ENCODE data around the gene EED.

GRCh38 chr11:86257446-86257845 lies 12.9 kb downstream of the EED start:
- TF ChIP-seq CTCF (IDR thresholded peaks at IDR 0.05) (no peak), SP1 (CRISPR knock-in tag; conservative IDR thresholded peaks at IDR 0.05) (no peak), CREB1 (CRISPR knock-in tag; IDR thresholded peaks at IDR 0.05) (no peak), MLX (CRISPR knock-in tag; IDR thresholded peaks at IDR 0.05) (no peak), ELF4 (CRISPR knock-in tag; IDR thresholded peaks at IDR 0.05; ENCODE audit: low read depth) (no peak), TEAD4 (CRISPR knock-in tag; IDR thresholded peaks at IDR 0.05) (no peak), NR1H2 (CRISPR knock-in tag; IDR thresholded peaks at IDR 0.05) (no peak), ZNF232 (CRISPR knock-in tag; IDR thresholded peaks at IDR 0.05) (no peak), ESRRA (CRISPR knock-in tag; IDR thresholded peaks at IDR 0.05; ENCODE audit: borderline replicate concordance) (no peak)
- TF ChIP-seq, protein P1, sequence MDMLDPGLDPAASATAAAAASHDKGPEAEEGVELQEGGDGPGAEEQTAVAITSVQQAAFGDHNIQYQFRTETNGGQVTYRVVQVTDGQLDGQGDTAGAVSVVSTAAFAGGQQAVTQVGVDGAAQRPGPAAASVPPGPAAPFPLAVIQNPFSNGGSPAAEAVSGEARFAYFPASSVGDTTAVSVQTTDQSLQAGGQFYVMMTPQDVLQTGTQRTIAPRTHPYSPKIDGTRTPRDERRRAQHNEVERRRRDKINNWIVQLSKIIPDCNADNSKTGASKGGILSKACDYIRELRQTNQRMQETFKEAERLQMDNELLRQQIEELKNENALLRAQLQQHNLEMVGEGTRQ (CRISPR knock-in tag; IDR thresholded peaks at IDR 0.05), result no peak
